SU-DHL-6 (cell line): Measurements from ENCODE around the gene COX19.

Experiments used
- H2AFZ ChIP-seq: fragments of 200-600 bp; sonication (generic); 2 replicates; pipeline ENCODE4 v1.6.1; 2014; ENCODE audit warnings: low read depth, mild to moderate bottlenecking, moderate library complexity, mixed read lengths, antibody characterized with exemption, low read length; ENCODE audit not compliant: severe bottlenecking
- H3F3A ChIP-seq: fragments of 200-600 bp; shearing (Covaris generic); 2 replicates; pipeline ENCODE4 v1.6.0; 2016; ENCODE audit warnings: antibody characterized with exemption, mild to moderate bottlenecking; ENCODE audit not compliant: insufficient read depth
- H3K27ac ChIP-seq: fragments of 200-600 bp; sonication (generic); 2 replicates; pipeline ENCODE4 v1.5.1; 2016; ENCODE audit warnings: low read depth, mild to moderate bottlenecking, low read length, moderate library complexity, mixed read lengths
- H3K27me3 ChIP-seq: fragments of 200-600 bp; sonication (generic), shearing (Covaris generic); 2 replicates; pipeline ENCODE4 v1.6.0; 2014; ENCODE audit warnings: mild to moderate bottlenecking, low read length
- H3K36me3 ChIP-seq: fragments of 200-600 bp; sonication (generic); 2 replicates; pipeline ENCODE4 v1.6.1; 2014; ENCODE audit warnings: mild to moderate bottlenecking, low read length, mixed read lengths
- H3K4me2 ChIP-seq: fragments of 300-600, 200-600 bp; shearing (Covaris generic), sonication (generic); 2 replicates; pipeline ENCODE4 v1.6.0; 2014; ENCODE audit warnings: low read length, low read depth, mild to moderate bottlenecking; ENCODE audit not compliant: poor library complexity, severe bottlenecking
- H3K4me3 ChIP-seq: fragments of 200-600 bp; sonication (generic); 2 replicates; pipeline ENCODE4 v1.5.1; 2014; ENCODE audit warnings: antibody characterized with exemption, low read length, mild to moderate bottlenecking, mixed read lengths; ENCODE audit not compliant: insufficient read depth, poor library complexity, severe bottlenecking
- H3K79me2 ChIP-seq: fragments of 200-600 bp; sonication (generic); 2 replicates; pipeline ENCODE4 v1.6.1; 2014; ENCODE audit warnings: mild to moderate bottlenecking, low read length, moderate library complexity; ENCODE audit not compliant: insufficient read depth
- H3K9ac ChIP-seq: fragments of 200-600 bp; sonication (generic); 2 replicates; pipeline ENCODE4 v1.7.0; 2014; ENCODE audit warnings: mild to moderate bottlenecking, low read length
- H3K9me2 ChIP-seq: fragments of 200-600 bp; sonication (generic); replicated peaks from 2 replicates; pipeline ENCODE4 v1.6.1; 2014; ENCODE audit warnings: low read length; ENCODE audit not compliant: insufficient read depth
- H3K9me3 ChIP-seq: fragments of 200-600 bp; sonication (generic); 2 replicates; pipeline ENCODE4 v1.6.1; 2014; ENCODE audit warnings: low read length, mixed read lengths; ENCODE audit not compliant: insufficient read depth
- H4K20me1 ChIP-seq: fragments of 200-600 bp; sonication (generic); 2 replicates; pipeline ENCODE4 v1.6.1; 2014; ENCODE audit warnings: low read depth, mild to moderate bottlenecking, antibody characterized with exemption, low read length, moderate library complexity, mixed read lengths
- CTCF ChIP-seq: fragments of 200-600 bp; sonication (generic); IDR thresholded peaks from one replicate; pipeline ENCODE4 v1.5.1; 2017; ENCODE audit warnings: antibody characterized with exemption, mild to moderate bottlenecking, low read length, moderate library complexity; ENCODE audit not compliant: insufficient read depth, poor library complexity, severe bottlenecking
- EZH2phosphoT487 ChIP-seq: fragments of 200-600 bp; sonication (generic), shearing (Covaris generic); conservative IDR thresholded peaks from 2 replicates; pipeline ENCODE4 v1.6.1; 2018; ENCODE audit warnings: mild to moderate bottlenecking, antibody characterized with exemption, low read length, moderate library complexity, mixed read lengths

Gene COX19

DNA sequence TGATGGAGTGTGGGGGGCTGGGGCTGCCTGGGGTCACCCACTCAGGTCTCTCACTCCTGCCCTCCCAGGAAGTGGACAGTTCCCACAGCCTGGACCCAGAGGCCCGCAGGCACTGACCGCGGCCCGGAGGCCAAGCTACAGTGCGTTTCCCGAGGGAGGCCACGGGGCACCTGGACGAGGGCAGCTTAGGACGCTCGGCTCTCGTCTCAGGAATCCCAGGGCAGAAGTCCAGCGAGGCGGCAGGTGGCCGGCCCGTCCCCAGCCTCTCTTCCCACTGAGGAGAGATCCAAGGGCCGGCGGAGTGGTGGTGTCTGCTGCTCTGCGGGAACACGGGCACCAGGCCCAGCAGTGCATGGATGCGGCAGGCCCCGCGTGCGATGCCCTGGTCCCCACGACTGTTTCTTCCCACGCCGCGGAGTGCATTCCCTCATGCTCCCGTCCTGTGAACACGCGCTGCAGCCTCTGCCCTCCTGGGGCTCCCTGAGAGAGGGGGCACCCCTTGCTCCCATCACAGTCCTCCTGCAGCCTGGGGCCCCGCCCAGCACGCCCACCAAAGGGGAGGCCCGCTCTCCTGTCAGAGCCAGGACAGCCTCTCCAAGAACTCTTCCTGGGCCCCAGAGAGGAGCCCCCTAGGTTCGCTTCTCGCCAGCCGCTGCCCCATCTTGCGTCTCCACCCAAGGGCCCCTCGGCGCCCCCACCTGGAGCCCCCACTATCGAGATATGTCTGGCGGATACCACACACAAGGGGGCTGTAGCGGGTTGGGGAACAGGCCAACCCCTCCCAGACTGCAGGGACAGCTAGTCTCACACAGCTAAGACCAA, 44.7 kb upstream of the COX19 start:
- H3K9ac ChIP-seq, result no peak overlapping the region
- no peak overlapping the region for H2AFZ ChIP-seq
- no peaks in the 10 kb centered on the region for H3K9me2 ChIP-seq
- no peaks in the 10 kb centered on the region for H3K9me3 ChIP-seq
- H3K4me3 ChIP-seq, result no peak overlapping the region
- H4K20me1 ChIP-seq, result peaks cover 3% of the 10 kb centered on the region; the same call in 1 of the 2 replicates
- TF ChIP-seq CTCF, result no peak
- no peak for TF ChIP-seq EZH2phosphoT487
- H3K79me2 ChIP-seq, result no peaks in the 10 kb centered on the region
- no peak overlapping the region for H3K4me2 ChIP-seq
- peaks cover 19% of the 10 kb centered on the region for H3F3A ChIP-seq
- no peaks in the 10 kb centered on the region for H3K36me3 ChIP-seq
- H3K27ac ChIP-seq, result no peak overlapping the region
- H3K27me3 ChIP-seq, result no peaks in the 10 kb centered on the region

GRCh38 chr7:1019255-1019785, 44.0 kb upstream of the COX19 start:
- Histone ChIP-seq H3K9me3 (no peaks in the 10 kb centered on the region), H3K9ac (no peak overlapping the region), H4K20me1 (peaks cover 3% of the 10 kb centered on the region; the same call in 1 of the 2 replicates), H3K4me2 (no peak overlapping the region), H3K4me3 (no peak overlapping the region), H3K79me2 (no peaks in the 10 kb centered on the region), H3K27me3 (no peaks in the 10 kb centered on the region), H2AFZ (no peak overlapping the region), H3F3A (peaks cover 12% of the 10 kb centered on the region), H3K36me3 (no peaks in the 10 kb centered on the region), H3K27ac (no peak overlapping the region), H3K9me2 (no peaks in the 10 kb centered on the region)
- TF ChIP-seq EZH2phosphoT487 (no peak), CTCF (no peak)

DNA sequence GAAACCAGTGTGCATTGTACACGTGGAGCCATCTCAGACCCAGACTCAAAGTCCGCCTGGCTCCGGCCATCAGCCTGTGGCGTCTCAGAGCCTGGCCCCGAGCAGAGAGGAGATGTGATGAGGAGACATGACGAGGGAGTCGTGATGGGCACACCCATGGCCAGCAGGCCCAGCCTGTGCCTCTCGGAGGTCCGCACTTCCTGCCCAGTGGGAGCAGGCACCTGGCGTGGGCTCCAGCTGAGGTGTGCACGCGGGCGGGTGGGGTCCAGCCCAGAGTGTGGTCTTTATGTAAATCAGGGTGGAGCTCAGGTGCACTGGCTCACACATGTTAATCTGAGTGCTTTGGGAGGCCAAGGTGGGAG, 43.0 kb upstream of the COX19 start:
- Histone ChIP-seq H3K9ac (no peak overlapping the region), H3K27ac (no peak overlapping the region), H3K4me3 (no peak overlapping the region), H3K9me2 (no peaks in the 10 kb centered on the region), H3K79me2 (no peaks in the 10 kb centered on the region), H4K20me1 (peaks cover 3% of the 10 kb centered on the region; the same call in 1 of the 2 replicates), H3K36me3 (no peaks in the 10 kb centered on the region), H3K9me3 (no peaks in the 10 kb centered on the region), H3K27me3 (no peaks in the 10 kb centered on the region), H3F3A (peaks cover 2% of the 10 kb centered on the region), H3K4me2 (no peak overlapping the region), H2AFZ (no peak overlapping the region)
- TF ChIP-seq EZH2phosphoT487 (no peak), CTCF (no peak)
